ENCODE data around the gene IRF8.
A peak's percentile ranks its signal among the peaks of the same experiment; 100 is the strongest.
"Not testable (repeated sequence)": the region's sequence is repeated elsewhere in the genome, so short reads cannot be mapped to it uniquely, and the experiment has no call there.

IRF8 gene

GRCh38 chr16:85935391-85935973 is 36.5 kb downstream of the IRF8 start:
- DNase-seq (ENCODE audit: low read depth in 2 of 2): no peak

DNA sequence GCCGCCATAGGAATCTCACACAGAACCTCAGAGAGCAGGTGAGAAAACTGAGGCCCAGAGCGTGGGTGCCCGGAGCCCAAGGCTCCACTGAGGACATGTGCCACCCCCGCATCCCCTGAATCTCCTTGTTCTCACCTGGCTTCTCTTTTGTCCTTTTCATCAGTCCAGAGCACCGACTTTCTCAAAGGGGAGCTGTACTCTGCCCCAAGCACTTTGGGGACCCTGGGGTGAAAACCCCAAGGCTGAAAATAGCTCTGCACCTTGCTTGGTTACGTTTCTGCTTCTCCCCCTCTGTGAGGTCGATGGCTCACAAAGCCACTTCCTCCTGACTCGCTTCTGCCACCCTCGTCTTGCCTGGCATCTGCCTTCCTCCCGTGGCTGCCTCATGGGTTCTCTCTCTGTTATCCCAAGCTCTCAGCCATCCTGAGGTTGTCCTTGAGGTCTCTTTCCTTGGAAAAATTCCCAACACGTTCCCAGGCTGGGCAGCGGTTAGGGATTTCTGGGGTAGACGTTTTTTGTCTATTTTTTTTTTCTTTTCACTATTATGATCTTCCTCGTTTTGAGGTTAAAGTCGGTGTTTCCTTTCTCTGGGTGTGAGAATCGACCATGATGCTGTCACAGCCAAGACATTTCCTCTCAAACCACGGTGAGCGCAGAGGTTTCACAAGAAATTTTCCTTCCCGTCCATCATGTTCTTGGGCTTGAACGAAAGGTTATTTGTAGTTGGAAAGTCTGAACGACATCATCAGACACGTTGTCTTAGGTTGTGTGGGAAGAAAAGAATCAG is 37.2 kb downstream of the IRF8 start:
- DNase-seq (ENCODE audit: low read depth in 2 of 2): peak; percentile 51 to 52

GRCh38 chr16:85936816-85937215 is 37.9 kb downstream of the IRF8 start:
- DNase-seq (ENCODE audit: low read depth in 2 of 2): no peak

DNA sequence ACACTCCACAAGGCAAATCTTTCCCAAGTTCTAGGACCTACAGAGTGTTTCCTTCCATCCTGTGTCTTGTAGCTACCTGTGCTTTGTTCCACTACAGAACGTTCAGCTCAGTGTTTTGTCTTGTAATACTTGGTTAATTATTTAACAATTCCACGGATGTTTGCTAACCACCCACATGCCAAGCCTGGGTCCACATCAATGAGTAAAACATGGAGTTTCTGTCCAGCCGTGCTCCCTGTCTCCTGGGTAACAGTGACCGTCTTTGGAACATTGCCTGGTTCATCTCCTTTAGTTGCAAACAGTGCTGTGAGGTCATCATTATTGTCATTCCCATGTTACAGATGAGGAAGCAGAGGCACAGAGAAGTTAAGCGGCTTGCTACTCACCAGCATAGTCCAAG is 41.3 kb downstream of the IRF8 start:
- no peak for DNase-seq (ENCODE audit: low read depth in 2 of 2)

DNA sequence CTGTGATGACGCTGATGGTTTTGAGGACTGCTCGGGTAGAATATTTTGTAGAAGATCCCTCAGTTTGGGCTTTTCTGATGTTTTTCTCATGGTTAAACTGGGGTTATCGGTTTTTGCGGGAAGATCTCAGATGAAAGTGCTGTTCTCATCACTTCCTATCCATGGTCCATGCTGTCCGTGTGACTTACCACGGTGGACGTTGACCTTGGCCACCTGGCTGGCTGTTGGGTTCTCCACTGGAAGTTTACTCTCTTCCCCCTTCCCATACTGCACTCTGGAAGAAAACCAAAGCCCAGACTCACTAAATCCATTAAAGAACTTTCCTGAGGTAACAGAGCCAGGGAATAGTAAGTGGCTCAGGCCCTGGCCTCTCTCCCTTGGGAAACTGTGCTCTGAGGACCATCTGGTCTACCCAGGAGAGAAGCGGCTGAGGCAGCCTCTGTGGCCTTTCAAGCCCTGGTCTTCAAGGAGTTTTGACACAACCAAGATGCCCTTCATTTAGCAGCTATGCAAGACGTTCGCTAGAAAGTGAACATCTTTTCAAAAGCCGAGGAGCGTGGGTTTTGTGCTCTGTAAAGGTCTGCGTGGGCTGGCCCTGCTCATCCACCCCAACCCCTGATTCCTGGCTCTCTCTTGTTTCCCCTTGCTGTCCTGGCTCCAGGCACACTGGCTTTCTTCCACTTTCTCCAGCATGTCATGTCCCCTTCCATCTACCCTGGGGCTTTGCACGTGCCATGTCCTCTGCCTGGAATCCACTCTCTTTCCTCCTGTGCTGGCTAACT is 43.1 kb downstream of the IRF8 start:
- DNase-seq (ENCODE audit: low read depth in 2 of 2): no peak

- not testable (repeated sequence) for DNase-seq (ENCODE audit: low read depth in 2 of 2)
These were observed 43.7 kb downstream of the IRF8 start for GRCh38 chr16:85942659-85943058.

- no peak for DNase-seq (ENCODE audit: low read depth in 2 of 2)
These were observed 44.7 kb downstream of the IRF8 start for GRCh38 chr16:85943711-85944110.

GRCh38 chr16:85944572-85945423 is 45.8 kb downstream of the IRF8 start:
- DNase-seq (ENCODE audit: low read depth in 2 of 2): no peak

DNA sequence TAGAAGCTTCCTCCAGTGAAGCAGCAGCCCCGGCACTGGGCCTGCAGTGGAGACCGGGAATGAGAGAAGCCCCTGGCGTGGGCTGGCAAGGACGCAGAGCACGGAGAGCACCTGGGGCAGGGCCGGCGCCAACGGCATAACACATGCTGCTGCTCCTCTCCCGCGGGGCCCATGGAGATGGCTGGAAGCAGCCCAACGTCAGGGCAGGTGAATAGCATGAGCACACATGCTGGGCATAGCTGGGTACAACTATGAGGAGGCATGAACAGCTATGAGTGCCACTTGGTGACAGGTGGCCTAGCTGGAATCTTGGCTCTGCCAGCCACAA is 46.4 kb downstream of the IRF8 start:
- DNase-seq (ENCODE audit: low read depth in 2 of 2): no peak

GRCh38 chr16:85946541-85947124 is 47.7 kb downstream of the IRF8 start:
- DNase-seq (ENCODE audit: low read depth in 2 of 2): no peak

DNA sequence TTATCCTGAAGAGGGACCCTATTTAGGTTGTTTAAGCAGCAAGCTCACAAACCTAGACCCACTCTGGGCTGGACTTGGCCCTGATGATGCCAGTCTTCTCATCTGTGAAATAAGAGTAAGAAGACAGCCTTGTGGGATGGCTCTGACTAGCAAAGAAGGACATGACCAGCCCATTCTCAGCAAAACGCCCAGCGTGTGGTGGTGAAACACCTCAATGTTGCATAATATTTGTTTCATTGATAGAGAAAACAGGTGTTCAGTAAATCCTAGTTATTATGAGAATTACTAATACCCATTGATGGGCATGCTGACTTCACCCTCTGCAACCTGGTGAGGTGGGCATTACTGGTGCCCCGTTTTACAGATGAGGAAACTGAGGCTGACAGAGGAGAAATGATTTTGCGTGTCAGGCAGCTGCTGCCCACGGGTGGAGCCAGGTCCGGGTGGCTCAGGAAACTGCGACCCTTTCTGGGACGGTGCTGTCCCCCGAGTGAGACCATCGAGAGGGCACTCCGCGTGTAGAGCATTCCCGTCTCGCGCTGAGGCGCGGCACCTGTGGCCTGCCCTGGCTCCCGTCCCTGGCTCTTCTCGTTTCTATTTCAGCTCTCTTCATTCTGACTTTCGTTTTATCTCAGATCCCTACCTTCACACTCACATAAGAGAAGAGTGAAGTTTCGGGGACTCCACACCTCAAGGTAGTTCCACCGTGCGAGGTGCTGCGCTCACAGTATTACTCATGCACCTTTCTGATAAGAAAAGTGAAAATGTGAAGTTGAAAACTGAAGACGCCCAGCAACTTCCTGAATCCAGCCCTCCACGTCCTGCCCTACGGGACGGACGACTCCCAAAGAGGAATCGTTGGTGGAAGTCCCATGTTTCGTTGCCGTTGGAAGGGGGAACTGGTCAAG is 48.5 kb downstream of the IRF8 start:
- DNase-seq (ENCODE audit: low read depth in 2 of 2): no peak

DNA sequence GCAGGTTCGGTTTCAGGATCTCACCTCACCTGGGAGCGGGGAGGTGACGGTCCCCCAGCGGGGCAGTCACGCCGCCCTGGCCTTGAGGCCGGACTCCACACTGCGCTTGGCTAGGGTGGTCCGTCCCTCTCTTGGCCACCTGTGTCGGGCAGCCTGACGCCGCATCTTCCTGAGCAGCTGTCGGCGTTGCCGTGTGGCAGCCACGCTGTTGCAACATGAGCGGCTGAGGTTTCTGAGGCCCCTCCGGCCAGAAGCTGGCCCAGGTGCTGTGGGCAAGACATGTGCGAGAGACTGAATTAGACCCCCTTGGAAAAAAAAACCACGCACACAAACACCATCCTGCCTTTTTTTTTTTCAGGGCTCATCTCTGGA is 49.2 kb downstream of the IRF8 start:
- DNase-seq (ENCODE audit: low read depth in 2 of 2): no peak

DNA sequence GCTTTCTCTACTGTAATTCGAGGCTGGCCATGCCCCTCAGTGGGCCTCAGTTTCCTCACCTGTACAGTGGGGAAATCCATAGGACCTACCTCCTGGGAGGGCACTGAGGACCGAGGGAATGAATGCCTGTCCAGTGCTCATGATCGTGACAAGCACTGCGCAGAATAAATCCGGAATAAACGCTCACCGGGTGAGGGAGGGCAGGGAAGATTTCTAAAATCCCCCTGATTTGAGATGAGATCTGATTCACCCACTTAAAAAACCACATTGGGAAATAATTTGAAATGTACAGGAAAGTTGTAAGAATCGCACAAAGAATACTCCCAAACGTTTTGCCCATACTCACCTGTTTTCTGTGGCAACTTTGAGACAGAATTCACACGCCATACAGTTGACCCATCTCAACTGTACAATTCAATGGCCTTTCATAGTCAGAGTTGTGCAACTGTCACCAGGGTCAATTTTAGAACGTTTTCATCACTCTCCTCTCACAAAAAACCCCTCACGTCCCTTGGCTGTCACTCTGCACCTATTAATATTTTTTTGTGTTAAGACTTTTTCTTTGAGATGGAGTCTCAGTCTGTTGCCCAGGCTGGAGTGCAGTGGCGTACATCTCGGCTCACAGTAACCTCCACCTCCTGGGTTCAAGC is 49.8 kb downstream of the IRF8 start:
- DNase-seq (ENCODE audit: low read depth in 2 of 2): no peak

DNA sequence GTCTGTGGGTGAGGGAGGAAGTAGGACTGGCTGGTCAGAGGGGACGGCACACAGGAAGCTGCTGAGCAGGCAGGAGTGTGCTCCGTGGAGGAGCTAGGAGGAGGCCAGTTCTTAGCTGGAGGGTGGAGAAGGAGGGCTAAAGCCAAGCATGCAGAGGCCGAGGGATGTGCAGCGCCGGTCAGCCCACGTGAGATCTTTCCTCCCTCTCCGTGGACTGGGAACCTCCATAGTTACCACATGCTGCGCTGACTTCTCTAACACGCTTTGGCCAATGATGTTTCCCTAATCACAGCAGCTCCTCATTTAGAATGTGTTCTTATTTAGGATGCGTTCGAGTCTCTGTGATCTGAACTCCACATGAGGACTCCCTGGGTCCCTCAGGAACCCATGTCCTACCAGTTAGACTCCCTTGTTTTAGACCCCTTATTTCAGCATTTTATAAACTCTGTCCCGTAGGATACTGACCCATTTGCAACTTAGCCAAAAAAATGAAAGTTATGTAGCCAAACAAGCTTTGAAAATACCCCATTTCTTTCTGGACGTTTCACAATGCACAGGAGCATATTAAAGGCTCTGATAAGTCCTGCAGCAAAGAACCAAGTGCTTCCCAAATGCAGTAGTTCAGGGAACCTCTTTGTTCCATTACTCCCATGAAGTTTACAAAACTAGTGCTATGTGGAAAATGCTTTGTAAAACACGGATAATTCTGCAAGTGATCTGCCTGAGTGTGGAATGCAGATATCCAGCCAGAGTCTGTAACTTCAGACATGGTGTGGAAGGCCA is 51.4 kb downstream of the IRF8 start:
- no peak for DNase-seq (ENCODE audit: low read depth in 2 of 2)

DNA sequence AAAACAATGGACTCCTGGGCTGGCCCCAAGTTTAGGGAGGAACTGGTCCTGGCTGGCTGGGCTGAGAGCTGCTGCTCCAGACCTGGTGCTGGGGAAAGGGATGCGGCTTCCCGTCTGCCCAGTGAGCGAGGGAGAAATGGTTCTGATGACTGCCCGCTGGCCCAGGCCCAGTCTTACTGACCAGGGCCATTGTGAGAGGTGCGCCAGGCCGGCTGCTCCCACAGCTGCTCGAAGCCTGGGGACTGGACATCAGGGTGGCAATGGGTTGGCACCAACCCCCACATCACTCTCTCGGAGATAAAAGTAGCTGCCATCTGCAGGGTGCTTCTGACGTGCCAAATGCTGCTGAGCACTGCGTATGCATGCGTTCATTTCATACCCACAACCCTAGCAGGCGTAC is 53.2 kb downstream of the IRF8 start:
- no peak for DNase-seq (ENCODE audit: low read depth in 2 of 2)

GRCh38 chr16:85952811-85953210 is 53.8 kb downstream of the IRF8 start:
- DNase-seq (ENCODE audit: low read depth in 2 of 2): no peak

DNA sequence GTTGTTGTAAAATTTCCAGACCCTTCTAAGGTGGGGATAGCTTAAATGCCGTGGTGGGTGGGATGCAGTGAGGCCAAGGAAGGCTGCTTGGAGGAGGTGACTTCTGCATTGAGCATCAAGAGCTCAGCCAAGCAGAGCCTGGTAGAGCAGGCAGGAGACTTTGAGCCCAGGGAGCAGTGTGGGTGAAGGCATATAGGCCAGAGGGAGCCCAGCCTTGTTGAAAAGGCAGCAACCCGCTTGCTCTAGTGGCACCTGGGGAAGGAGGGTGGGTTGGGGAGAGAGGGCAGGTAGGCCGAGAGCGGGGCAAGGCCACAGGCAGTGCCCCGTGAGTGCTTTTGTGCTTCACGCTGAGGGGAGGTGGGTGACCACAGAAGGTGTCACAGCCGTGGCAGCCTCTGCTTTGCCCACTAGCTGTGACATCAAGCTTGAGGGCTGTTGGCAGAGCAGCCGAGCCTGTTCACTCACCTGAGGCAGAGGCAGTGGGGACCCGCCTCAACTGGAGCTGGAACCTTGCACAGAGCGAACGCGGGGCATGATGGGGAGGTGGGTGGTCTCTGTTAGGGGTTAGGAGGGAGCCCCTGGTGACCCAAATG is 56.1 kb downstream of the IRF8 start:
- DNase-seq (ENCODE audit: low read depth in 2 of 2): no peak

- DNase-seq (ENCODE audit: low read depth in 2 of 2): no peak
These were observed 56.6 kb downstream of the IRF8 start for GRCh38 chr16:85955566-85955965.

DNA sequence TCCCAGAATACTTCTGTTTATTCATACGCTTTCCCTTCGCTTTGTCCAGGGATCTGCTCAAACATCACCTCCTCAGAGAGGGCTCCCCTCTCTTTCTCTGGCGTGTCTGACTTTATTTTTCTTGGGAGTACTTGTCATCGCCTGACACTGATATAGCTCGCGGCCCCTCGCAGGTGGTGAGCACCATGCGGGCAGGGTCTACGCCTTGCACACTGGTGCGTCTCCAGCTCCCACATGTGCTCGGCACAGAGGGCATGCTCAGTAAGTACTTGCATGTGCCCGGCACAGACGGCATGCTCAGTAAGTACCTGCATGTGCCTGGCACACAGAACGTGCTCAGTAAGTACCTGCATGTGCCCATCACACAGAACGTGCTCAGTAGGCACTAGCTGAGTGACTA is 57.5 kb downstream of the IRF8 start:
- DNase-seq (ENCODE audit: low read depth in 2 of 2): no peak
